Panc1 (cell line): Measurements from ENCODE around the gene TLE3.

Experiments used
- POLR2AphosphoS5 ChIP-seq: IDR thresholded peaks from 2 replicates; pipeline ENCODE4 v1.6.1; 2012; ENCODE audit warnings: mild to moderate bottlenecking, low read depth, low read length, moderate library complexity
- SIN3A ChIP-seq: IDR thresholded peaks from 2 replicates; pipeline ENCODE4 v1.6.1; 2012; ENCODE audit warnings: low read depth, mild to moderate bottlenecking, low read length, moderate library complexity, borderline replicate concordance; ENCODE audit not compliant: insufficient read depth
- TCF7L2 ChIP-seq: IDR thresholded peaks from 2 replicates; pipeline ENCODE4 v1.6.1; 2011; ENCODE audit warnings: mild to moderate bottlenecking, low read depth, low read length, inconsistent platforms
- TF ChIP-seq, protein P1 (sequence below): fragments of 450-650 bp; IDR thresholded peaks from 2 replicates; pipeline ENCODE4 v1.5.1; 2017; ENCODE audit warnings: mild to moderate bottlenecking
- TF ChIP-seq, protein P2 (sequence below), 2 experiments: IDR thresholded peaks; 2 replicates each; pipeline ENCODE4 v1.6.1; 2011 to 2012; ENCODE audit warnings: low read depth in 2 of 2, control low read depth in 1 of 2, low read length in 1 of 2, mild to moderate bottlenecking in 1 of 2, moderate library complexity in 1 of 2; ENCODE audit not compliant: insufficient read depth in 1 of 2

DNA sequence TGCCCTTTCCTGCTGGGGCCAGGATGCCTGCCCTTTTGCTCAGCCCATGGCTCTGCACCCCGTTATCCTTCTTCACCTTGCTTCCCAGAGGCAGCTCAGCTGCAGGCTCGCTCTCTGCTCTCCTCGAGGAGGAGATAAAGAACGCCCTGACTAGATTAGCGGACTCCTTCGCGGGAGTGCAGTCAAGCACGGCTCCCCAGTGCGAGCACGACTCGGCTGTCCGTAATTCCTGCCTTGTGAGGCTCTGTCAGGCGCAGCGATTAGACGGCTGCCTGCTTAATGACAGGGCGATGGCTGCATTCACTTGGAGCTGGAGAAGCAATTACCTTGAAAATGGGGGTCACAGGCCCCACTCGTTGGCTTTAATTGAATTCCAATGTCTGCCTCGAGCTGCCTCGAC, 25.9 kb downstream of the TLE3 start:
- TF ChIP-seq, protein P1, sequence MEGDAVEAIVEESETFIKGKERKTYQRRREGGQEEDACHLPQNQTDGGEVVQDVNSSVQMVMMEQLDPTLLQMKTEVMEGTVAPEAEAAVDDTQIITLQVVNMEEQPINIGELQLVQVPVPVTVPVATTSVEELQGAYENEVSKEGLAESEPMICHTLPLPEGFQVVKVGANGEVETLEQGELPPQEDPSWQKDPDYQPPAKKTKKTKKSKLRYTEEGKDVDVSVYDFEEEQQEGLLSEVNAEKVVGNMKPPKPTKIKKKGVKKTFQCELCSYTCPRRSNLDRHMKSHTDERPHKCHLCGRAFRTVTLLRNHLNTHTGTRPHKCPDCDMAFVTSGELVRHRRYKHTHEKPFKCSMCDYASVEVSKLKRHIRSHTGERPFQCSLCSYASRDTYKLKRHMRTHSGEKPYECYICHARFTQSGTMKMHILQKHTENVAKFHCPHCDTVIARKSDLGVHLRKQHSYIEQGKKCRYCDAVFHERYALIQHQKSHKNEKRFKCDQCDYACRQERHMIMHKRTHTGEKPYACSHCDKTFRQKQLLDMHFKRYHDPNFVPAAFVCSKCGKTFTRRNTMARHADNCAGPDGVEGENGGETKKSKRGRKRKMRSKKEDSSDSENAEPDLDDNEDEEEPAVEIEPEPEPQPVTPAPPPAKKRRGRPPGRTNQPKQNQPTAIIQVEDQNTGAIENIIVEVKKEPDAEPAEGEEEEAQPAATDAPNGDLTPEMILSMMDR, result no peak
- no peak for TF ChIP-seq POLR2AphosphoS5
- no peak for TF ChIP-seq TCF7L2
- TF ChIP-seq, protein P2, sequence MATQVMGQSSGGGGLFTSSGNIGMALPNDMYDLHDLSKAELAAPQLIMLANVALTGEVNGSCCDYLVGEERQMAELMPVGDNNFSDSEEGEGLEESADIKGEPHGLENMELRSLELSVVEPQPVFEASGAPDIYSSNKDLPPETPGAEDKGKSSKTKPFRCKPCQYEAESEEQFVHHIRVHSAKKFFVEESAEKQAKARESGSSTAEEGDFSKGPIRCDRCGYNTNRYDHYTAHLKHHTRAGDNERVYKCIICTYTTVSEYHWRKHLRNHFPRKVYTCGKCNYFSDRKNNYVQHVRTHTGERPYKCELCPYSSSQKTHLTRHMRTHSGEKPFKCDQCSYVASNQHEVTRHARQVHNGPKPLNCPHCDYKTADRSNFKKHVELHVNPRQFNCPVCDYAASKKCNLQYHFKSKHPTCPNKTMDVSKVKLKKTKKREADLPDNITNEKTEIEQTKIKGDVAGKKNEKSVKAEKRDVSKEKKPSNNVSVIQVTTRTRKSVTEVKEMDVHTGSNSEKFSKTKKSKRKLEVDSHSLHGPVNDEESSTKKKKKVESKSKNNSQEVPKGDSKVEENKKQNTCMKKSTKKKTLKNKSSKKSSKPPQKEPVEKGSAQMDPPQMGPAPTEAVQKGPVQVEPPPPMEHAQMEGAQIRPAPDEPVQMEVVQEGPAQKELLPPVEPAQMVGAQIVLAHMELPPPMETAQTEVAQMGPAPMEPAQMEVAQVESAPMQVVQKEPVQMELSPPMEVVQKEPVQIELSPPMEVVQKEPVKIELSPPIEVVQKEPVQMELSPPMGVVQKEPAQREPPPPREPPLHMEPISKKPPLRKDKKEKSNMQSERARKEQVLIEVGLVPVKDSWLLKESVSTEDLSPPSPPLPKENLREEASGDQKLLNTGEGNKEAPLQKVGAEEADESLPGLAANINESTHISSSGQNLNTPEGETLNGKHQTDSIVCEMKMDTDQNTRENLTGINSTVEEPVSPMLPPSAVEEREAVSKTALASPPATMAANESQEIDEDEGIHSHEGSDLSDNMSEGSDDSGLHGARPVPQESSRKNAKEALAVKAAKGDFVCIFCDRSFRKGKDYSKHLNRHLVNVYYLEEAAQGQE (IDR thresholded peaks at IDR 0.05; ENCODE audit: insufficient read depth in 1 of 2, low read depth in 2 of 2, low read length in 1 of 2), result no peak
- no peak for TF ChIP-seq SIN3A
